ENCODE measurements around the gene HDGFL2. TPM values are rescaled to one million over a fixed set of nuclear protein-coding genes. Genes with fewer than 3 reads are reported as not detected.
"Not testable (repeated sequence)": the region's sequence is repeated elsewhere in the genome, so short reads cannot be mapped to it uniquely, and the experiment has no call there.

Gene HDGFL2
- total RNA-seq, 1 donor from 2014 or later = 22.8 TPM

- DNase-seq (ENCODE audit: low spot score) = no peak
Measured at GRCh38 chr19:4511300-4512054, 39.4 kb downstream of the HDGFL2 start.

GRCh38 chr19:4512070-4512469 lies 40.0 kb downstream of the HDGFL2 start:
- DNase-seq (ENCODE audit: low spot score) = no peak

GRCh38 chr19:4513248-4513647 lies 41.2 kb downstream of the HDGFL2 start:
- no peak for DNase-seq (ENCODE audit: low spot score)

GRCh38 chr19:4515732-4516131 lies 43.6 kb downstream of the HDGFL2 start:
- no peak for DNase-seq (ENCODE audit: low spot score)

GRCh38 chr19:4516199-4516938 lies 44.3 kb downstream of the HDGFL2 start:
- DNase-seq (ENCODE audit: low spot score) = no peak

- DNase-seq (ENCODE audit: low spot score) = no peak
Measured at GRCh38 chr19:4516939-4517300, 44.8 kb downstream of the HDGFL2 start.

GRCh38 chr19:4517451-4518057 lies 45.5 kb downstream of the HDGFL2 start:
- DNase-seq (ENCODE audit: low spot score) = no peak

GRCh38 chr19:4518345-4519171 lies 46.5 kb downstream of the HDGFL2 start, which contains the start of gene PLIN4:
PLIN4 (minus strand) TSS chr19:4518486; CDS start chr19:4518272, 214 bp downstream.
- no peak for DNase-seq (ENCODE audit: low spot score)

- DNase-seq (ENCODE audit: low spot score) = no peak
Measured at GRCh38 chr19:4519172-4519496, 47.0 kb downstream of the HDGFL2 start.

- DNase-seq (ENCODE audit: low spot score) = no peak
Measured at GRCh38 chr19:4519521-4520277, 47.6 kb downstream of the HDGFL2 start.

GRCh38 chr19:4521170-4521887 lies 49.2 kb downstream of the HDGFL2 start:
- no peak for DNase-seq (ENCODE audit: low spot score)

GRCh38 chr19:4521888-4522242 lies 49.8 kb downstream of the HDGFL2 start:
- DNase-seq (ENCODE audit: low spot score) = no peak

- no peak for DNase-seq (ENCODE audit: low spot score)
Measured at GRCh38 chr19:4522291-4523002, 50.4 kb downstream of the HDGFL2 start.

GRCh38 chr19:4523306-4524110 lies 51.4 kb downstream of the HDGFL2 start:
- no peak for DNase-seq (ENCODE audit: low spot score)

GRCh38 chr19:4524808-4525562 lies 52.9 kb downstream of the HDGFL2 start:
- DNase-seq (ENCODE audit: low spot score) = no peak

- no peak for DNase-seq (ENCODE audit: low spot score)
Measured at GRCh38 chr19:4525563-4526002, 53.5 kb downstream of the HDGFL2 start.

GRCh38 chr19:4527377-4527776 lies 55.3 kb downstream of the HDGFL2 start:
- not testable (repeated sequence) for DNase-seq (ENCODE audit: low spot score)

GRCh38 chr19:4528843-4529242 lies 56.7 kb downstream of the HDGFL2 start:
- DNase-seq (ENCODE audit: low spot score) = no peak

Data from mesenteric fat pad (tissue), 1 donor.